SH-SY5Y (cell line): ENCODE results near the gene IGF2BP1.

Experiments
- GATA2 ChIP-seq: IDR thresholded peaks from 2 replicates; pipeline ENCODE4 v1.6.1; 2011; ENCODE audit warnings: mild to moderate bottlenecking, low read depth, low read length
- GATA3 ChIP-seq: IDR thresholded peaks from 2 replicates; pipeline ENCODE4 v1.6.1; 2011; ENCODE audit warnings: low read depth, mild to moderate bottlenecking, low read length, moderate library complexity

The IGF2BP1 gene

DNA sequence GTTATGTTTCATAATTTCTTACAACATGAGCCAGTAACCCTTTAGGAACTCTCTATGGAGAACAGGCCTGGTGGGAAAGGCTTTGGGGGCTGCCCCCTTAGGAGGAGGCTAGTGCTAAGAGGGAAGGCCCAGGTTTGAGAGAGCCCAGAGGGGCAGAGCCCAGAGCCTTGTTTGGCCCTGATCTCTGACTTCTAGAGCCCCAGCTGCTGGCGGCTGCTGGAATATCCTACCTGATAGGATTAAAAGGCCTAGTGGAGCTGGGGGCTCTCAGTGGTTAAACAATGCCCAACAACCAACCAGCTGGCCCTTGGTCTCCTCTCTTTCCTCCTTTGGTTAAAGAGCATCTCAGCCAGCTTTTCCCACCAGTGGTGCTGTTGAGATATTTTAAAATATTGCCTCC, 54.1 kb downstream of the IGF2BP1 start:
- TF ChIP-seq GATA2 (no peak), GATA3 (no peak)

GRCh38 chr17:49053171-49053829, 56.1 kb downstream of the IGF2BP1 start:
- no peak for TF ChIP-seq GATA2
- TF ChIP-seq GATA3, result no peak

DNA sequence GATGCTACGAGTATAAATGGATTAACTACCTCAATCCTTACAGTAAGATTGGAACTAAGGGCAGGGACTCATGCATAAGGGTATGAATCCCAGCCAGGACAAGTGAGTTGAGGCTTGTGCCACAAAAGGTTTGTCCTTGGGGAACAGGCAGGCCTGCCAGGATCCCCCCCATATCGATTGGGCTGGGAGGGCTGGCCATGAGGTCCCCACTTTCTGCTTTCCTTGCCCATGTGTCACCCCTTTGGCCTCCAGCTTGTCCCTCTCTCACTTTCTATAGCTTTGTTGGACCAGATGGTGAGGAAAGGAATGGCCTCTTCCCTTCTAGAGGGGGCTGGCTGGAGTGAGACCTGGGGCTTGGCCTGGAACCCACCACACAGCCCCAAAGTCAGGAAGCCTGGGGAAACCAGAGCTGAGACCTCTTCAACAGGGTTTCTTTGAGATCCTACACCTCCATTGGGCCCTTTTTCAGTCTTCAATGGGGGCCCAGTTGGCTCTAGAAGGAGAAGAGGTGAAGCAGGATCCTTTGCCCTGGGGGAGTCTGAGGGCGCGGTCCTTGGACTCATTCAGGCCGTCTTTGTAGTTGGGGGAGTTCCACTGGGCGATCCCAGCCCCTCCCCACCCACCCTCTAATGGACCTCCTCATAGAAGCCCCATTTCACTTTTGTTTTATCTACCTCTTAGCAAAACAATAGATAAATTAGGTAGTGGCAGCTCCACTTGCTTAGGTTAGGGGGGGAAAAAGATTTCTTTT, 57.3 kb downstream of the IGF2BP1 start:
- TF ChIP-seq GATA2, result no peak
- TF ChIP-seq GATA3, result no peak

GRCh38 chr17:49055181-49055927, 58.2 kb downstream of the IGF2BP1 start:
- TF ChIP-seq GATA2 (no peak), GATA3 (no peak)

- TF ChIP-seq GATA3 (no peak), GATA2 (no peak)
These were observed 64.3 kb downstream of the IGF2BP1 start for GRCh38 chr17:49061524-49061943.

DNA sequence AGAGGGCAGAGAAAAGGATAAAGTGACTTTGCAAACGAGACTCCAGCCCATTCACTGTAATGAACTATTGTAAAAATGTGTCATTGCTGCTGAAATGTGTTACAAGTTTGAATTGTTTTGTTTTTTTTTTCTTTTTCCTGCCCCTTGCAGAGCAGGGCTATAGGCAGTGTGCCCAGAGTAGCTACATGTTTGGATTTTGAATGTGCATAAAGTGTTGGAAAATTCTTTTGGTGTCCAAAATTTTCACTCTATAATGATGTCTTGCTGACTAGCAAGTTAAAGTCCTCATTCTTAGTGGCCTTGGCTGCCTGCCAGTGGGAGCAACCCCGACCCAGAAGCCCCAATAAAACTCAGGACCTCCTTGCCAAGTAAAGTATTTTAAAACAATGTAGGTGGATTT, 66.5 kb downstream of the IGF2BP1 start:
- TF ChIP-seq GATA2 (no peak), GATA3 (no peak)

- TF ChIP-seq GATA3, result no peak
- TF ChIP-seq GATA2, result no peak
These were observed 70.0 kb downstream of the IGF2BP1 start for GRCh38 chr17:49067163-49067562.

- TF ChIP-seq GATA3 (no peak), GATA2 (no peak)
These were observed 72.5 kb downstream of the IGF2BP1 start for GRCh38 chr17:49069585-49070273.

DNA sequence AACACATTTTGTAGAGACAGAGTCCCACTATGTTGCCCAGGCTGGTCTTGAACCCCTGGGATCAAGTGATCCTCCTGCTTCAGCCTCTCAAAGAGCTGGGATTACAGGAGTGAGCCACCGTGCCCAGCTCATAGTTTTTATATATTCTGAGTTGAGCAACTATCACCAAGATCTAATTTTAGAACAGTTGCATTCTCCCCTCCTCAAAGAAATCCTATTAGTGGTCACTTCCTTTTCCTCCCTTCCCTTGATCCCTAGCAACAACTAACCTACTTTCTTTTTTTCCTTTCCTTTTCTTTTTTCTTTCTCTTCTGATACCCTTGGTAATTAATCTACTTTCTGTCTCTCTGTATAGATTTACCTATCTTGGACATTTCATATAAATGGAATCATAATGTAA, 73.9 kb downstream of the IGF2BP1 start:
- no peak for TF ChIP-seq GATA3
- TF ChIP-seq GATA2, result no peak

- TF ChIP-seq GATA2 (no peak), GATA3 (no peak)
These were observed 77.8 kb downstream of the IGF2BP1 start for GRCh38 chr17:49074851-49075540.

DNA sequence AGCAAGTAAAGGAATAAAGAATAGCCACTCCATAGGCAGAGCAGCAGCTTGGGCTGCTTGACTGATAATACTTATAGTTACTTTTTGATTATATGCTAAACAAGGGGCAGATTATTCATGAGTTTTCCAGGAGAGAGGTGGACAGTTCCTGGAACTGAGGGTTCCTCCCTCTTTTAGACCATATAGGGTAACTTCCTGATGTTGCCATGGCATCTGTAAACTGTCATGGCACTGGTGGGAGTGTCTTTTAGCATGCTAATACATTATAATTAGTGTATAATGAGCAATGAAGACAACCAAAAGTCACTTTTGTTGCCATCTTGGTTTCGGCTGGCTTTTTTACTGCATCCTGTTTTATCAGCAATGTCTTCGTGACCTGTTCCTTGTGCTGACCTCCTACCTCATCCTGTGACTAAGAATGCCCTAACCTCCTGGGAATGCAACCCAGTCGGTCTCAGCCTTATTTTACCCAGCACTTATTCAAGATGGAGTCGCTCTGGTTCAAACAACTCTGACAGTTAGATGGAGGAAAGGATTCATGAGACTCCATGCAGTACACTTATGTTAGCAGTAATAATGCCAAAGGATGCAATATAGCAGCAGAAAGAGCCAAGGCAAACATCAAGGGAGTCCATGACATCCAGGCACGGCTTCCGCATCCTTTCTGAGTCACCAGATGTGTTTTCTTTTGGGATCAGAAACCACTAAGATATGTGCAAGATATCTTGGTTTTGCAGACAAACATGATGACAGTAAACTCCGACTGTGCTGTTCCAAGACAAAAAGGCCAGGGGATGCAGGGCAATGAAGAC, 79.6 kb downstream of the IGF2BP1 start:
- TF ChIP-seq GATA2 (no peak), GATA3 (no peak)

DNA sequence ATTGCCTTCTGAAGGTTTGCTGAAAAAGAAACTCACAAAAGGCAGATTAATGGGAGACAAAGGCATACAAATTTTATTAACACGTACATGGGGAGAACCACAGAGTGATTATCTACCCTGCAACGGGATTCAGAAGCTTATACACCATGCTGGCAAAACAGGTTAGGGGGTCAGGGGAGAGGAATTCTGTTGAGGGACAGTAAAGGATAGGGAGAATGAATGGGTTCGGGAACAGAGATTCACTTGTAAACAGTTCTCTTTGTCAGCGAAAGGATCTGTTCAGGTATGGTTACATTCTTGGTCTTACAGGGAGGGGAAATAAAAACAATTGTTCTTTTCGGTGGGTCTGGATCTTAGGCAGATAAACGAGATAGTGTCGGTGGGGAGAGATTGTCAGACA, 81.1 kb downstream of the IGF2BP1 start:
- TF ChIP-seq GATA3, result no peak
- TF ChIP-seq GATA2, result no peak
